SK-N-DZ (cell line): Measurements from ENCODE around the gene TNRC6C.

Source experiments
- DNase-seq: peaks from one replicate; pipeline ENCODE4 v3.0.0-alpha.2; 2015; ENCODE audit warnings: low spot score

The TNRC6C gene

GRCh38 chr17:78124081-78124835 is 165.8 kb downstream of the TNRC6C start:
- DNase-seq, result no peak

GRCh38 chr17:78124836-78125137 is 166.3 kb downstream of the TNRC6C start:
- no peak for DNase-seq

- no peak for DNase-seq
These were observed 166.8 kb downstream of the TNRC6C start for GRCh38 chr17:78125138-78125913.

DNA sequence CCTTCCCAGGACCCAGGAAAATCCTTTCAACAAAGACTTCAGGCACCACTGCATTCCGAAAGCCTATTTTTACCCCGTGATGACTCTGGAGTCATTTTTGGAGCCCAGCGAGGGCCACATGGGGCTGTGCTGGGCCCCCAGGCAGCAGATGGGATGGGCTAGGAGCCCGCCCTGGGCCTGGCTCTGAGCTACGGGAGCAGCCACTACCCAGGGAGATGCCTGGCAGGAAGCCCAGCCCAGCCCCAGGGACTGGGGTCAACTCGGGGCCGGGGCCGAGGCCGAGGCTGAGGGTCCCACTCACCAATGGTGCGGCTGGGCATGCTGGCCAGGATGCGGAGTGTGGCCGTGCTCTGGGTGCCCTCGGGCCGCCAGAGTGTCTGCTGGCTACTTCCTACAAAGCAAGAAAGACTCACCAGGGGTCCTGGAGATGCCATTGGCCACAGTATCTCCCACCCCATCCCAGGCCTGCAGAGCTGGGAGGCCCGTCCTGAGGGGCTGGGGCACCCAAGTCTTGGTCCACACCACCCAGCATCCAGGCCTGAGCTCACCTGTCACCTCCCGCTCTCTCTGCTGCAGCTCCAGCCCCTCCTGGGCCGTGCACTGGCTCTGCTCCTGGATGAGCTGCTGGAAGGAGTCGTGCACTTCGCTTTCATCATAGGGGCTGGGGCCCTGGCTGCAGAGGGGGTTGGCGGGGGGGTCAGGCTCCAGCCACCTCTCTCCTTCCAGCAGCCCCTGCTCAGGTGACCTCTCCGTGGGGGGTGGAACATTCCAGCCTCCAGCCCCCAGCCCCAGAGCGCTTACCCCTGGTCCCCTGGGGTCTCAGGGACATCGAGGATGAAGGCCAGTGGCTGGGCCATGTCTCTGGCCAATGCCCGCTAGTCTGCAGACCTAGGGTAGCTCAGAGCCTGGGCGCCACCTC is 167.7 kb downstream of the TNRC6C start:
- DNase-seq, result no peak

DNA sequence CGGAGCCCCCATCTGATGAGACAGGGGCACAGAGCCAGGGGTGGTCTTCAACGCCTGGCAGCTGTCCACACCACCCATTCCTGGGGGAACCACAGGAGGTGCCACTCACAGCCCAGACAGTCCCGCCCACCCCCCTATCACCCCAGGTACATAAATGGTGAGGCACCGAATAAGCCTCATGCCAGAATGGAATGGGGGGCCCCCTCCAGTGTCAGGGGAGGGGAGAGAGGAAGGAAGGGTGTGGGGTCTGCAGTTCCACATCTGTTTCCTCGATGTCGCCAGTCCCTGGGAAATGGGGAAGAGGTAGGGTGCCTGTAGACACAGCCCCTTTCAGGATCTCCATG is 168.4 kb downstream of the TNRC6C start:
- no peak for DNase-seq

GRCh38 chr17:78127239-78127887 is 168.9 kb downstream of the TNRC6C start:
- DNase-seq, result no peak

GRCh38 chr17:78127888-78128550 is 169.5 kb downstream of the TNRC6C start:
- DNase-seq, result no peak

DNA sequence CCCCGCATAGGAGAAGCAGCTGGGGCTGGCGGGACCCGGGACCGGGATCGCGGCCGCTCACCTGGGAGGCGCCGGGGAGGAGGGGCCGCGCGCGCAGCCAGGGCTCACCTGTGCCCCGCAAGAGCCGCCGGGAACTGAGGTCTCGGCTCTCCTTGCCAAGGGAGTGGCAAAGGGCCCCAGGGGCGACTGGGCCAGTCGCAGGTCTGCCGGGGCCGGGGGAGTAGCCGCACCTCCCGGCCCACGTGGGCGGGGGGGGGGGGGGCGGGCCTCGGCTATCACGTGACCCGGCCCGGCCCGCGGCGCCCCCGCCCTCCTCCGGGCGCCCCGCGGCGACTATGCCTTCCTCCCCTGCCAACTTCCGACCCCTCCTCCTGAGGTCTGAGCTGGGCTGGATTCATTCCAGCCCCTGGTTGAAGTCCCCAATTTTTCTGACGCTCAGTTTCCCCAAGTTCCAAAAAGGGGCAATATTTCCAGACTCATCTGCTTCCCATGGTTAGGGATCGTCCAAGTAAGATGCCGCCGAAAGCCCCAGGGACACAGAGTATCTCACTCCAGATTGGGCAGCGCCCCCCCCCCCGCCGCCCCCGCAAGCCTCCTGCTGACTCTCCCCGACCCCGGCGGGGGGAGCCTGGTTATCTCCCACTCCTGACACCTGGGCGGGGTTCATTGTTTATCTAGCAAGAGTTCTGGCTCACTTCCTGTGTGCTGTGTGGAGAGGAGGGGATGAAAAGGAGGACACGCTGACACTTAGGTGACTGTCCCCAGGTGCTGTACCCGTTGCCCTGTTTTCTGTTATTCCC is 170.2 kb downstream of the TNRC6C start, which contains the start of gene TMC6:
TSS of gene TMC6 (minus strand) at position 205 of the 800 bp plus-strand sequence. CDS start 1,923 bp downstream, outside the sequence.
- DNase-seq, result no peak

DNA sequence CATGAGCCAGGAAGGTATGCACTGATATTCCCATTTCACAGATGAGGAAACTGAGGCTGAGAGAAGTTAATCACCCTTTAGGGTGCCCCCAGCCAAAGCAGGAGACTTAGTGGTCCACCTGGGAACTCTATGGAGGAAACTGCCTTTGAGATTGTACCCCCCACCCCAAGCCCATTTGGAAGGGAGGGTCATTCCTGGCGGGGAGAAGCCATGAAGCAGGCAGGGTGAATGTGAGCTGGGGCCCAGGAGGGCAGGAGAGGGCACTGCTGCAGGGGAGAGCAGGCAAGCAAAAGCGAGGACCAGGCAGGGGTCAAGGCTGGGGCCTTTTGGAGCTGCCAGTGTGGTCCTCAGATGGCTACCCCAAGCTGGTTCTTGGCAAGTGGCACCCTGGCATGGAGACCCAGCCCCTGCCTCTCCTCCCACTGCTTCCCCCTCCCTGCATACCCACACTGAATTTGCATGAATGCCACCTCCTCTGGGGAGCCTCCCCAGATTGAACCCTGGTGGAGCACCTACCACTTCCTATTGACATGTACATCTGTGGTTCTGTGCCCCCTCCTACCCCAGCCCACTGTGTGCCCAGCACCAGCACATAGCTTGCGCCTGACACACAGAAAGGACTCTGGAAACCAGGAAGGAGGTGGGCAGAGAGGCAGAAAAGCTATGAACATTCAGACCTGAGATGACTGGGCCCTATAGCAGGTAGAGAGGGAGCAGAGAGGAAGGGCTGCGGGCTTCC is 171.0 kb downstream of the TNRC6C start:
- DNase-seq, result no peak

DNA sequence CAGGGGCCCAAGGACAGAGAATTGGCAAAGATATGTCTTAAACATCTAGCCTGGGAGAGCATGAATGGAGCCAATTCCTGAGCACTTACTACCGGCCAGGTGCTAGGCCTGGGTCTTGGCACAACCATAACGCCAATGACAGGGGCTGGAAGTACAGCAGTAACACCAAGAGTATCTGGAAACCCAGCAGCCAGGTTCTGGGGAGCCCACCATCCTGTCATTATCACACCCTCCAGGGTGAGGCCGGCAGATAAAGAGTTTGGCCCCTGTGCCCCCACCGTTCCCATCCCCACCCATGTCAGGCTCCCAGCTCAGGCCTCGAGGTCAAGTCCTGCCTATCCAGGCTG is 171.6 kb downstream of the TNRC6C start:
- no peak for DNase-seq

DNA sequence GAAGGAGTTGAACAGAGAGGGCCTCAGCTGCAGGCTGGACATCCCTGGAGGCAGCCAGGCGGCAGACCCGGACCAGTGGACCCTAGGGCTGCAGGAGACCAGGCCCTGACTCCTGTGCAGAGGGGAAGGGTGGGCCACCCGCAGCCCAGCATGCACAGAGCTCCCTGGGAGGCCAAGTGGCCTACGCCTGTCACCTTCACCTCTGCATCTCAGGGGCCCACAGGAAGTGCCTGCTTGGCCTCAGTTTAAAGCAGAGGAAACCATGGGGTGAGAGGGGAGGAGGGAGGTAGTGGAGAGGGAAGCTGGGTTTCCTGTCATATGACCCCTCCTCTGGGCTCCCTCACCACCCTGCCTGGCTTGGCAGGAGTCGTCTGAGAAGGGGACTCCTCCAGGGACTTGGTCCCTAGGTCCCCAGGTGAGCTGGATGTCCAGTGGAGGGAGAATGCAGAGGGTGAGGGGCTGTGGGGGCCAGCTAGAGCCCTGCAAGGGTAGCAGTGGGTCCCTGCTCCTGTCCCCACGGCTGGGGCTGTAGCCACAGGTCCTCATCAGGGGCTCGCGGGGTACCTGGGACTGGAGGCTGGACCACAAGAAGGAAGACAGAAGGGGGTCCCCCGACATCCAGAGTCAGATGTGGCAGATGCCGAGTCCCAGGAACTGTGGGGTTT is 172.1 kb downstream of the TNRC6C start, which contains the start of gene TMC8:
TSS of gene TMC8 (plus strand) at position 335 of the 665 bp plus-strand sequence. CDS start 818 bp downstream, outside the sequence.
- no peak for DNase-seq

GRCh38 chr17:78131172-78132083 is 172.9 kb downstream of the TNRC6C start:
- no peak for DNase-seq

- no peak for DNase-seq
These were observed 173.7 kb downstream of the TNRC6C start for GRCh38 chr17:78132084-78132676.

GRCh38 chr17:78132767-78133178 is 174.3 kb downstream of the TNRC6C start:
- DNase-seq, result no peak

GRCh38 chr17:78133179-78133951 is 174.9 kb downstream of the TNRC6C start:
- DNase-seq, result no peak
